CD14-positive monocyte (primary cell): ENCODE data around the gene SLC9A9. TPM values are rescaled to one million over a fixed set of nuclear protein-coding genes. Genes with fewer than 3 reads are reported as not detected.
A peak's percentile ranks its signal among the peaks of the same experiment; 100 is the strongest.

Source experiments
- DNase-seq, 3 donors: peaks; one replicate each; pipeline ENCODE4 v3.0.0-alpha.2; 2011 to 2022
- H2AFZ ChIP-seq: 2 replicates; pipeline ENCODE4 v1.6.0; 2012; ENCODE audit warnings: mild to moderate bottlenecking, low read depth, low read length, inconsistent platforms; ENCODE audit not compliant: insufficient read depth, poor library complexity, severe bottlenecking
- H3K27ac ChIP-seq, 2 donors: 1 replicate in 1 of 2; 2 replicates in 1 of 2; pipeline ENCODE4 v1.5.1; 2012 to 2013; ENCODE audit warnings: low read length in 2 of 2, control low read depth in 1 of 2, inconsistent platforms in 1 of 2, low read depth in 1 of 2, mild to moderate bottlenecking in 1 of 2
- H3K27me3 ChIP-seq, 2 donors: one replicate each; pipeline versions ENCODE4 v1.6.0 to v1.6.1; 2011 to 2013; ENCODE audit warnings: low read length in 2 of 2; ENCODE audit not compliant: control insufficient read depth in 2 of 2, insufficient read depth in 2 of 2
- H3K36me3 ChIP-seq, 2 donors: replicated peaks in 1 of 2; 1 replicate in 1 of 2; 2 replicates in 1 of 2; pipeline versions ENCODE4 v1.5.1 to v1.6.1; 2012 to 2013; ENCODE audit warnings: low read length in 2 of 2, control low read depth in 1 of 2, inconsistent platforms in 1 of 2, mild to moderate bottlenecking in 1 of 2; ENCODE audit not compliant: insufficient read depth in 2 of 2, control insufficient read depth in 1 of 2
- H3K4me1 ChIP-seq, 2 donors: 1 replicate in 1 of 2; 2 replicates in 1 of 2; pipeline versions ENCODE4 v1.5.1 to v1.6.1; 2012 to 2013; ENCODE audit warnings: low read length in 2 of 2, control low read depth in 1 of 2, inconsistent platforms in 1 of 2, mild to moderate bottlenecking in 1 of 2, moderate library complexity in 1 of 2; ENCODE audit not compliant: insufficient read depth in 2 of 2, control insufficient read depth in 1 of 2
- H3K4me2 ChIP-seq: replicated peaks from 2 replicates; pipeline ENCODE3; 2012; ENCODE audit warnings: low read length, moderate library complexity, mild to moderate bottlenecking; ENCODE audit not compliant: poor library complexity, severe bottlenecking; ENCODE audit errors: extremely low read depth
- H3K4me3 ChIP-seq, 3 experiments: fragments of 200-600 bp in 1 of 3; sonication (generic) in 1 of 3; replicated peaks in 1 of 3; 1 replicate in 2 of 3; 2 replicates in 1 of 3; pipeline ENCODE4 v1.5.1; 2011 to 2013; ENCODE audit warnings: low read length in 3 of 3, mild to moderate bottlenecking in 3 of 3, control low read depth in 2 of 3, low read depth in 2 of 3, inconsistent platforms in 1 of 3, moderate library complexity in 1 of 3
- H3K79me2 ChIP-seq: 2 replicates; pipeline ENCODE4 v1.6.0; 2012; ENCODE audit warnings: mild to moderate bottlenecking, control low read depth, inconsistent platforms, low read length, moderate library complexity; ENCODE audit not compliant: insufficient read depth
- H3K9ac ChIP-seq: 2 replicates; pipeline ENCODE4 v1.6.0; 2017; ENCODE audit warnings: low read length, mild to moderate bottlenecking; ENCODE audit not compliant: insufficient read depth, poor library complexity, severe bottlenecking
- H3K9me3 ChIP-seq, 2 donors: replicated peaks in 1 of 2; 1 replicate in 1 of 2; 2 replicates in 1 of 2; pipeline versions ENCODE4 v1.5.1 to v1.6.1; 2012 to 2013; ENCODE audit warnings: low read length in 2 of 2, control low read depth in 1 of 2; ENCODE audit not compliant: control insufficient read depth in 1 of 2, insufficient read depth in 1 of 2
- H4K20me1 ChIP-seq: 2 replicates; pipeline ENCODE4 v1.6.0; 2012; ENCODE audit warnings: mild to moderate bottlenecking, low read length, control low read depth, moderate library complexity; ENCODE audit not compliant: insufficient read depth
- H3K27ac Mint-ChIP-seq, 7 donors: one replicate each; pipeline ENCODE4 v1.8.0; 2020; ENCODE audit warnings: mild to moderate bottlenecking in 7 of 7, mixed read lengths in 7 of 7, moderate library complexity in 6 of 7, inconsistent platforms in 2 of 7
- H3K27me3 Mint-ChIP-seq, 3 donors: one replicate each; pipeline ENCODE4 v1.8.0; 2021 to 2022; ENCODE audit warnings: low read depth in 3 of 3, mild to moderate bottlenecking in 3 of 3, mixed read lengths in 3 of 3, moderate library complexity in 3 of 3, inconsistent platforms in 1 of 3
- H3K36me3 Mint-ChIP-seq, 2 donors: one replicate each; pipeline ENCODE4 v1.8.0; 2020; ENCODE audit warnings: mixed read lengths in 2 of 2, inconsistent platforms in 1 of 2, mild to moderate bottlenecking in 1 of 2
- H3K4me1 Mint-ChIP-seq: one replicate; pipeline ENCODE4 v1.8.0; 2020; ENCODE audit warnings: mild to moderate bottlenecking, mixed read lengths
- H3K4me3 Mint-ChIP-seq, 2 donors: one replicate each; pipeline ENCODE4 v1.8.0; 2020; ENCODE audit warnings: mild to moderate bottlenecking in 2 of 2, mixed read lengths in 2 of 2, moderate library complexity in 1 of 2
- H3K9me3 Mint-ChIP-seq, 7 donors: one replicate each; pipeline ENCODE4 v1.8.0; 2020 to 2022; ENCODE audit warnings: mixed read lengths in 7 of 7, mild to moderate bottlenecking in 6 of 7, moderate library complexity in 6 of 7, inconsistent platforms in 2 of 7
- CTCF ChIP-seq: fragments of 200-600 bp; IDR thresholded peaks from one replicate; pipeline ENCODE4 v1.8.0; 2022; ENCODE audit warnings: antibody characterized with exemption, mild to moderate bottlenecking
- WGBS: methylation state at CpG from one replicate; pipeline ENCODE4 v1.1.5; 2013; ENCODE audit warnings: missing lambda C conversion rate; ENCODE audit not compliant: insufficient coverage; 5-methylcytosine and 5-hydroxymethylcytosine counted together
- intact Hi-C, 2 donors: fragments of 100-400 bp; cut with micrococcal nuclease; formaldehyde crosslinking; loops; one replicate each; pipeline versions ENCODE4 v1.15.0 to v1.15.1; 2023
- polyA plus RNA-seq, 3 donors: library from polyadenylated mRNA; depleted of rRNA in 1 of 3; unstranded in 2 of 3; stranded (reverse) in 1 of 3; fragments of 300-500 nt in 2 of 3; fragments of >200 nt in 1 of 3; fragmentation: Illumina TruSeq in 2 of 3; gene quantifications; 1 replicate in 2 of 3; 2 replicates in 1 of 3; pipeline ENCODE4 v1.2.3, GENCODE V29; 2012 to 2021

The SLC9A9 gene
- polyA plus RNA-seq, 3 donors = 14.1 to 32.8 (median 27.0) TPM

GRCh38 chr3:143821862-143822261, 26.4 kb downstream of the SLC9A9 start:
- no peaks in the 10 kb centered on the region for H3K9me3 ChIP-seq
- H3K36me3 ChIP-seq = no peaks in the 10 kb centered on the region
- no peak for TF ChIP-seq CTCF
- Mint-ChIP-seq H3K27ac (peak overlapping the region; percentile 30 to 84 (median 63)), H3K9me3 (peaks cover 0 to 2% (median 0%) of the 10 kb centered on the region in 7 donors), H3K4me1 (peaks cover 63% of the 10 kb centered on the region), H3K27me3 (no peaks in the 10 kb centered on the region), H3K36me3 (peaks cover 4 to 10% of the 10 kb centered on the region in 2 donors), H3K4me3 (no peak overlapping the region)
- H3K4me2 ChIP-seq = no peak overlapping the region
- H4K20me1 ChIP-seq = no peaks in the 10 kb centered on the region
- no peak overlapping the region for H3K4me3 ChIP-seq
- 67% methylated on average over 3 of the region's 4 CpGs for WGBS
- H3K27ac ChIP-seq = peak overlapping the region; percentile 10 to 52
- H2AFZ ChIP-seq = no peak overlapping the region
- peaks cover 58 to 69% of the 10 kb centered on the region in 2 donors for H3K4me1 ChIP-seq
- no peak for DNase-seq
- no peaks in the 10 kb centered on the region for H3K27me3 ChIP-seq
- H3K9ac ChIP-seq = no peak overlapping the region
- H3K79me2 ChIP-seq = no peaks in the 10 kb centered on the region
- intact Hi-C loops = no loop called here

GRCh38 chr3:143820466-143821221, 27.6 kb downstream of the SLC9A9 start:
- H3K27ac Mint-ChIP-seq = peak overlapping the region; percentile 45 to 88 (median 71)
- Histone ChIP-seq H3K79me2 (peaks cover 3% of the 10 kb centered on the region), H4K20me1 (no peaks in the 10 kb centered on the region), H2AFZ (no peak overlapping the region), H3K9ac (no peak overlapping the region), H3K27me3 (no peaks in the 10 kb centered on the region), H3K27ac (peak overlapping the region in 1 of 2 donors; percentile 52), H3K4me1 (peaks cover 51 to 63% of the 10 kb centered on the region in 2 donors), H3K4me3 (peak overlapping the region in 1 of 3 experiments; percentile 15), H3K4me2 (peak overlapping the region; percentile 18), H3K36me3 (no peaks in the 10 kb centered on the region), H3K9me3 (no peaks in the 10 kb centered on the region)
- peak overlapping the region in 1 of 2 donors; percentile 39 for H3K4me3 Mint-ChIP-seq
- intact Hi-C loops = no loop called here
- no peak for TF ChIP-seq CTCF
- H3K27me3 Mint-ChIP-seq = no peaks in the 10 kb centered on the region
- peaks cover 7 to 11% of the 10 kb centered on the region in 2 donors for H3K36me3 Mint-ChIP-seq
- peak; percentile 25 to 79 (median 41) for DNase-seq
- no CpG with 5 or more reads among the region's 3 CpGs for WGBS
- peaks cover 58% of the 10 kb centered on the region for H3K4me1 Mint-ChIP-seq
- H3K9me3 Mint-ChIP-seq = peaks cover 0 to 2% (median 0%) of the 10 kb centered on the region in 7 donors
